NB4 (cell line): ENCODE data around the gene AKR1A1.

Source experiments
- MAX ChIP-seq: IDR thresholded peaks from 2 replicates; pipeline ENCODE4 v1.6.1; 2011; ENCODE audit warnings: low read depth, low read length
- TF ChIP-seq, protein P1 (sequence below): IDR thresholded peaks from one replicate; pipeline ENCODE4 v1.5.1; 2012; ENCODE audit warnings: low read depth, low read length

DNA sequence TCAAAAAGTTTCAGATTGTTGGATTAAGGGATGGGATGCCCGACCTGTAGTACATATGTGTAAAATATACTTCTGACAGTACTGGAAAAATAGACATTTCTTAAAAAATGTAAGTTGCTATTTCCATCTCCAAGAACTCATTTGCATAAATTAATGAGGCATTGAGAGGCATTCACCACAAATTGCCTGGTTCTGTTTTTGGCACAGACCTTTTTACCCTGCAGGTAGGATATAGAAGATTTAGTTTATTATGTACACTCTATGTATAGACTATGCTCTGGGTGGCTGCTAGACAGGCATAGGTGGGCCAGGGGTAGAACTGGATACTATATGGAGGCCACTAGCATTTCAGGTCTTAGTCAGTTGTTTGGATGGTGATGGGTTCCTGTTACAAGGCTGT is 65.3 kb downstream of the AKR1A1 start:
- TF ChIP-seq, protein P1, sequence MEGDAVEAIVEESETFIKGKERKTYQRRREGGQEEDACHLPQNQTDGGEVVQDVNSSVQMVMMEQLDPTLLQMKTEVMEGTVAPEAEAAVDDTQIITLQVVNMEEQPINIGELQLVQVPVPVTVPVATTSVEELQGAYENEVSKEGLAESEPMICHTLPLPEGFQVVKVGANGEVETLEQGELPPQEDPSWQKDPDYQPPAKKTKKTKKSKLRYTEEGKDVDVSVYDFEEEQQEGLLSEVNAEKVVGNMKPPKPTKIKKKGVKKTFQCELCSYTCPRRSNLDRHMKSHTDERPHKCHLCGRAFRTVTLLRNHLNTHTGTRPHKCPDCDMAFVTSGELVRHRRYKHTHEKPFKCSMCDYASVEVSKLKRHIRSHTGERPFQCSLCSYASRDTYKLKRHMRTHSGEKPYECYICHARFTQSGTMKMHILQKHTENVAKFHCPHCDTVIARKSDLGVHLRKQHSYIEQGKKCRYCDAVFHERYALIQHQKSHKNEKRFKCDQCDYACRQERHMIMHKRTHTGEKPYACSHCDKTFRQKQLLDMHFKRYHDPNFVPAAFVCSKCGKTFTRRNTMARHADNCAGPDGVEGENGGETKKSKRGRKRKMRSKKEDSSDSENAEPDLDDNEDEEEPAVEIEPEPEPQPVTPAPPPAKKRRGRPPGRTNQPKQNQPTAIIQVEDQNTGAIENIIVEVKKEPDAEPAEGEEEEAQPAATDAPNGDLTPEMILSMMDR: no peak
- TF ChIP-seq MAX: no peak
